Left cardiac atrium (tissue), 4 donors: Measurements from ENCODE around the gene CNGA1. TPM values are rescaled to one million over a fixed set of nuclear protein-coding genes. Genes with fewer than 3 reads are reported as not detected.

ENCODE experiments used
- ATAC-seq, 2 donors: fragments of 200-7000 bp; cut with Tn5 transposase; one replicate each; pipeline ENCODE4 v1.9.1; 2020; ENCODE audit warnings: mild to moderate bottlenecking in 2 of 2, moderate library complexity in 2 of 2
- DNase-seq: peaks from one replicate; pipeline ENCODE4 v3.0.0-alpha.2; 2020
- intact Hi-C, 2 donors: fragments of 100-400 bp; cut with DNase I; formaldehyde crosslinking; loops; one replicate each; pipeline versions ENCODE4 v1.14.1 to v1.15.1; 2022 to 2023
- long read RNA-seq: library from polyadenylated mRNA; unstranded; transcript quantifications from one replicate; pipeline ENCODE4 v2.0.0, GENCODE V29; 2021
- total RNA-seq, 2 donors: library from RNA; stranded (reverse); fragmentation: NEBNext Ultra II Directional; extraction: Animal tissue kit (Norgen Biotek cat#: 25700); gene quantifications; one replicate each; pipeline ENCODE4 v1.2.1, GENCODE V29; 2021
- donor health status: DM: no; HTN: yes; CAD: no.
- donor health status: DM: no; HTN: yes; CAD: no; lungs with severe emphysema.
- donor health status: DM: yes; HTN: yes; CAD: no.
- donor health status: Dilated cardiomyopathy.

Gene CNGA1
- total RNA-seq, result under 1 TPM; 0.12 to 0.92 TPM
- long read RNA-seq, result 0 reads

GRCh38 chr4:48016141-48017107 is at the start of gene CNGA1, which contains the start of gene NIPAL1:
Gene CNGA1, minus strand, starts transcription at chr4:48016681. Its CDS starts 63,992 bp downstream, at chr4:47952689.
Gene NIPAL1, plus strand, starts transcription at chr4:48016772. Its CDS starts 68 bp downstream, at chr4:48016840.
- intact Hi-C loops, result loop anchor here (5.0 kb wide), 1 partner anchor 71 kb away; no protein-coding TSS in a partner anchor
- DNase-seq, result peak; percentile 85

GRCh38 chr4:48065587-48066052 is 49.1 kb upstream of the CNGA1 start:
- intact Hi-C loops, result no loop called here
- DNase-seq, result no peak
- no peak for ATAC-seq

More at GRCh38 chr4:48016141-48017107, at the start of gene CNGA1, which contains the start of gene NIPAL1:
- ATAC-seq, result peak; percentile 97 to 99

GRCh38 chr4:48064349-48064748 is 47.9 kb upstream of the CNGA1 start:
- DNase-seq (no peak), ATAC-seq (no peak)
- intact Hi-C loops, result no loop called here

- DNase-seq, result no peak
- intact Hi-C loops, result no loop called here
- ATAC-seq, result no peak
Observed at GRCh38 chr4:48058617-48059530, 42.4 kb upstream of the CNGA1 start.

GRCh38 chr4:48051078-48051477 is 34.6 kb upstream of the CNGA1 start:
- ATAC-seq, result no peak
- no peak for DNase-seq
- intact Hi-C loops, result no loop called here

- no peak for DNase-seq
- ATAC-seq, result no peak
- intact Hi-C loops, result no loop called here
Observed at GRCh38 chr4:48049483-48049882, 33.0 kb upstream of the CNGA1 start.

- intact Hi-C loops, result no loop called here
- DNase-seq (no peak), ATAC-seq (peak; percentile 71 to 87)
Observed at GRCh38 chr4:48047896-48048295, 31.4 kb upstream of the CNGA1 start.

GRCh38 chr4:48047421-48047844 is 31.0 kb upstream of the CNGA1 start:
- intact Hi-C loops, result no loop called here
- DNase-seq, result no peak
- peak; percentile 51 to 55 for ATAC-seq

- no peak for ATAC-seq
- DNase-seq, result no peak
- intact Hi-C loops, result no loop called here
Observed at GRCh38 chr4:48046059-48046458, 29.6 kb upstream of the CNGA1 start.

GRCh38 chr4:48044298-48044697 is 27.8 kb upstream of the CNGA1 start:
- intact Hi-C loops, result no loop called here
- ATAC-seq (no peak), DNase-seq (no peak)

- DNase-seq, result no peak
- no peak for ATAC-seq
- intact Hi-C loops, result no loop called here
Observed at GRCh38 chr4:48043504-48043903, 27.0 kb upstream of the CNGA1 start.

GRCh38 chr4:48042979-48043461 is 26.5 kb upstream of the CNGA1 start:
- DNase-seq (no peak), ATAC-seq (no peak)
- intact Hi-C loops, result no loop called here

- intact Hi-C loops, result no loop called here
- no peak for ATAC-seq
- DNase-seq, result no peak
Observed at GRCh38 chr4:48041535-48042137, 25.2 kb upstream of the CNGA1 start.

GRCh38 chr4:48039561-48039960 is 23.1 kb upstream of the CNGA1 start:
- ATAC-seq (no peak), DNase-seq (no peak)
- intact Hi-C loops, result no loop called here

- ATAC-seq, result no peak
- intact Hi-C loops, result no loop called here
Observed at GRCh38 chr4:48038666-48039065, 22.2 kb upstream of the CNGA1 start.

GRCh38 chr4:48037117-48037462 is 20.6 kb upstream of the CNGA1 start:
- intact Hi-C loops, result no loop called here
- ATAC-seq (no peak), DNase-seq (no peak)

More at GRCh38 chr4:48038666-48039065, 22.2 kb upstream of the CNGA1 start:
- no peak for DNase-seq

GRCh38 chr4:48035952-48036351 is 19.5 kb upstream of the CNGA1 start:
- ATAC-seq (no peak), DNase-seq (no peak)
- intact Hi-C loops, result no loop called here

- no peak for ATAC-seq
- intact Hi-C loops, result no loop called here
- DNase-seq, result no peak
Observed at GRCh38 chr4:48033825-48034413, 17.4 kb upstream of the CNGA1 start.

GRCh38 chr4:48033412-48033811 is 16.9 kb upstream of the CNGA1 start:
- DNase-seq (no peak), ATAC-seq (no peak)
- intact Hi-C loops, result no loop called here
